ENCODE results near the gene CBX8. TPM values are rescaled to one million over a fixed set of nuclear protein-coding genes. Genes with fewer than 3 reads are reported as not detected.

The CBX8 gene
- total RNA-seq, 1 donor from 2014 or later, result 4.2 TPM

DNA sequence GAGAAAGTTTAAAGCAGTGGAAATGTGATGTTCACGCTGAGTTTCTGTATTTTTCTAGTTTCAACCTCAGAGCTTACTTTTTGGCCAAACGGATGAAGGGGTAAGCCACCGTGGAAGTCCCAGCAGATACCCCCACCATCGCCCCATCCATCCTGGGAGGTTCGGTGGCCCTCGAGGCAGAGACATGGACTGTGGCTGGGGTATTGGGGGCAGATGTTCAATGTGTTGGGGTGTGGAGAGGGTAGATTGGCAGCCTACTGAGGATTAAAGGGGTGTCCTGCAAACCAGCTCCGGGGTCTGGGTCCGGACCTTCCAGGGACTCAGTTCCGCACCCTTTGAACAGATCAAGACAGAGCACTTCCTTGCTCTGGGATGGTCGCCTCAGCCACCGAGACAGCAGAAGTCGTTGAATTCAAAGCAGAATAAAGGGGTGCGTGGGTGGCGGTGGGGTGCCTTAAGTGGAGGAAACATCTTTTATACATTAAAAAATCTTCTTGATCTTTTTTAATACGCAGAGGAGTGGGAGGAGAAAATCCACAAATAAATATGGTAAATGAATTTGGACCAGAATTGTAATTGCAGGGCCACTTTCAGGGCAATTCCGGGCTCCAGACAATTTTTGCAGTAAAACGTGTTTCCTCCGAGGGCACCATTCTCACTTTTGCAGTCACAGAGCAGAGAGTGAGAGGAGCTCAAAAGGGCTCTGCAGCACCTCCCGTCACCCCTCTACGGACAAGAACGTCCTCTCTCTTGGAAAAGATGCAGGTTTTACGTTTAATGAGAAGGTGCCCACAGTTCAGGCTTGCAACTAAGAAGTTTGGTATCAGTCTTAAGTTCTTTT lies 8.2 kb upstream of the CBX8 start:
- Histone ChIP-seq H3K4me1 (ENCODE audit: control insufficient read depth in 3 of 3, insufficient read depth in 3 of 3, low read length in 3 of 3) (peaks cover 12 to 26% (median 25%) of the 10 kb centered on the region in 3 donors), H3K9me3 (ENCODE audit: control insufficient read depth in 3 of 3, low read length in 3 of 3) (no peaks in the 10 kb centered on the region), H3K4me3 (ENCODE audit: low read length in 3 of 3) (no peak overlapping the region), H3K27ac (ENCODE audit: low read depth, low read length) (no peak overlapping the region), H3K36me3 (ENCODE audit: control insufficient read depth in 3 of 3, insufficient read depth in 3 of 3, low read length in 3 of 3) (no peaks in the 10 kb centered on the region), H3K27me3 (ENCODE audit: control insufficient read depth in 3 of 3, insufficient read depth in 3 of 3, low read length in 3 of 3) (peaks cover 94 to 99% (median 95%) of the 10 kb centered on the region in 3 donors), H3K9ac (ENCODE audit: low read depth in 1 of 3, low read length in 3 of 3) (no peak overlapping the region)

DNA sequence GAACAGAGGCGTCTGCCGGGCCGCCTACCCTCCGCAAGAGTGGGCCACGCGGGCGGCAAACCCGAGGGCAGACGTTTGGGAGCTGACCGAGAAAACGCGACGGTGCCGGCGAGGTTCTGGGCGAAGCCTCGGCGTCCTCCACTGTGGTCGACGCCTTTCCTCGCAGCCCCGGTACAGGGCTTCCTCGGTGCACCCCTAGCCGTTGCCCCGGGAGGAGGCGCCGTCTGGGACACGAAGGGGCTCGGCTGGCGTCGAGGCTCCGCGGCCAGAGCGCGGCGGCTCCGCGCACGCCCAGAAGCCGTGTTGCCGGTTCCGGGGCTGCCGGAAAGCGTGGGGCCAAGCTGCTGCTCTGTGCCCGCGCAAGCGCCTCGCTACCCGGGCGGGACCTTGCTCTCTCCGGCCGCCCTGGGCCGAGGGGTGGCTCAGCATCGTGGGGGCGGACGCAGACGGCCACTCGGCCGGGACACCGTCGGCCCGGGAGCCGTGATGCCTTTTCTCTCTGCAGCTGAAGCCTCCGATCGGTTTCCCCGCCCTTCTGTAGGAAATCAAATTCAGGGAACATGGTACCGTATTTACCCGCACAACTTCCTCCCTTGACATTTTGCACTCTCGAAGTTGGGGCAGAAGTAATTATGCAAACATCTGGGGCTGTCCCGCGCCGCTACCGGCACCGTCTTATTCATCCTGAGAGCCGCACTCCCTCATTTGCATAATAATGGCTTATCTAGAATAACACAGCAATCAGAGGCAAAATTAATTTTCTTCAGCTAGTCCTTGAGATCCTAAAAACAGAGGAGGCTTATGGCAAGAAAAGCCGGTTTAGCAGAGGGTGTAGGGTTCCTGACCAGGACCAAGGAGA lies 7.3 kb upstream of the CBX8 start:
- H3K9me3 ChIP-seq (ENCODE audit: control insufficient read depth in 3 of 3, low read length in 3 of 3), result no peaks in the 10 kb centered on the region
- no peak overlapping the region for H3K27ac ChIP-seq (ENCODE audit: low read depth, low read length)
- H3K4me3 ChIP-seq (ENCODE audit: low read length in 3 of 3), result no peak overlapping the region
- peaks cover 20 to 31% (median 28%) of the 10 kb centered on the region in 3 donors for H3K4me1 ChIP-seq (ENCODE audit: control insufficient read depth in 3 of 3, insufficient read depth in 3 of 3, low read length in 3 of 3)
- H3K9ac ChIP-seq (ENCODE audit: low read depth in 1 of 3, low read length in 3 of 3), result no peak overlapping the region
- peaks cover 99 to 100% (median 99%) of the 10 kb centered on the region in 3 donors for H3K27me3 ChIP-seq (ENCODE audit: control insufficient read depth in 3 of 3, insufficient read depth in 3 of 3, low read length in 3 of 3)
- H3K36me3 ChIP-seq (ENCODE audit: control insufficient read depth in 3 of 3, insufficient read depth in 3 of 3, low read length in 3 of 3), result no peaks in the 10 kb centered on the region

DNA sequence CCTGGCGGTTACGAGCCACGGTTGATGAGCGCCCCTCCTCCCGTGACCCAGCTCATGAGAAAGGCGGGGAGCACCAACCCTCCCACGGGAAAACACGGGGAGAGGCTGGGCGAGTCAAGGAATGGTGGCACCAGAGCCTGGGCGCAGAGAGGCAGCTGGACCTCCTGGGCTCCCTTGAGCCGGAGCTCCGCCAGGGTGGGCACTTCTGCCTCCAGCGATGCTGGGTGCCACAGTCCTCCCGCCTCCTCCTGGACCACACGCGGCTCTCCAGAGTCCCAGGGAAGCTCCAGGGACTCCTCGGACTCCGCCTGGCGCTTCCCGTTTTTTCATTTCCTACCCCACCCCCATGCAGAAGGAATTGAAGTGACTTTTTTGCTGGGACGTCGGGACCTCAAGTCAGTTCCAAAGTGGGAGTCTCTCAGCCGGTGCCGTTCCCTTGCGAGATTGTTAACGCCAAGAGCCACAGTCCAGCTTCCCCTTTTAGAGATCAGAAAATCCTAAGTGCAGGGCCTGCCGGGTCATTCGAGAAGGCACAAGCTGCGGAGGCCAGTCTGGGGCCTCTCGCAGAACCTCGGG lies 6.6 kb upstream of the CBX8 start:
- peaks cover 26 to 33% (median 31%) of the 10 kb centered on the region in 3 donors for H3K4me1 ChIP-seq (ENCODE audit: control insufficient read depth in 3 of 3, insufficient read depth in 3 of 3, low read length in 3 of 3)
- peaks cover 99 to 100% (median 99%) of the 10 kb centered on the region in 3 donors for H3K27me3 ChIP-seq (ENCODE audit: control insufficient read depth in 3 of 3, insufficient read depth in 3 of 3, low read length in 3 of 3)
- no peak overlapping the region for H3K27ac ChIP-seq (ENCODE audit: low read depth, low read length)
- no peak overlapping the region for H3K4me3 ChIP-seq (ENCODE audit: low read length in 3 of 3)
- H3K36me3 ChIP-seq (ENCODE audit: control insufficient read depth in 3 of 3, insufficient read depth in 3 of 3, low read length in 3 of 3), result no peaks in the 10 kb centered on the region
- no peaks in the 10 kb centered on the region for H3K9me3 ChIP-seq (ENCODE audit: control insufficient read depth in 3 of 3, low read length in 3 of 3)
- H3K9ac ChIP-seq (ENCODE audit: low read depth in 1 of 3, low read length in 3 of 3), result no peak overlapping the region

DNA sequence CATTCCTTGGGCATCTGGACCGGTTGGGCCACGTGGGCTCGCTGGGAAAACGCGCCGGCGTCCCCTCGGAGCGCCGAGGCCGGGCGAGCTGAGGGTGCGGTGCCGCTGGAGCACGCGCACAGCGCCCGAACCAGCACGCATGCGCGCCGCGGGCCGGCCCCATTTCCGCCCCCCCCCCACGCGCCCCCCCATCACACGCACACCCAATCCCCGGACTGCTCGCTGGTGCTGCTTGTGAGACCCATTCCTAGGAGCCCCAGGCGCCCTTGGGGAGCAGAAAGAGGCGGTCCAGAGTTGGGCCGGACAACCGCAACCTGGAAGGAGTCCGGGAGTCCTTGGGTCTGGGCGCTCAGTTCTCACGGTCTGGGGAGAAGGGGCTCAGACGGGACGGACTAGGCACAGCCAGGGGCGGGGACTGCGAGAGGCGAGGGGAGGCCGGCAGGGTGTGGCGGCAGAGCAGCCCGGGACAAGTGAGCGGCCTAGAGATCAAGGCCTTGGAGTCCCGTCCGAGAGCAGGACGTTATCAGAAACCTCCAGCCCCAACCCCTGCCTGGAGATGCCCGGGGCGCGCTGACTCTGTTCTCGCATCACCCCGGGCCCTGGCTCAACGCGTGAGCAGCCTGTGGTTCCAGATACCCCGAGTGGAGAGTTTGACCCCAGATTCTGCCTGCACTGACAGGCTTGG lies 6.0 kb upstream of the CBX8 start:
- Histone ChIP-seq H3K9ac (ENCODE audit: low read depth in 1 of 3, low read length in 3 of 3) (no peak overlapping the region), H3K27ac (ENCODE audit: low read depth, low read length) (no peak overlapping the region), H3K9me3 (ENCODE audit: control insufficient read depth in 3 of 3, low read length in 3 of 3) (no peaks in the 10 kb centered on the region), H3K4me3 (ENCODE audit: low read length in 3 of 3) (no peak overlapping the region), H3K36me3 (ENCODE audit: control insufficient read depth in 3 of 3, insufficient read depth in 3 of 3, low read length in 3 of 3) (no peaks in the 10 kb centered on the region), H3K4me1 (ENCODE audit: control insufficient read depth in 3 of 3, insufficient read depth in 3 of 3, low read length in 3 of 3) (peaks cover 31 to 39% (median 37%) of the 10 kb centered on the region in 3 donors), H3K27me3 (ENCODE audit: control insufficient read depth in 3 of 3, insufficient read depth in 3 of 3, low read length in 3 of 3) (peaks cover 99 to 100% (median 99%) of the 10 kb centered on the region in 3 donors)

DNA sequence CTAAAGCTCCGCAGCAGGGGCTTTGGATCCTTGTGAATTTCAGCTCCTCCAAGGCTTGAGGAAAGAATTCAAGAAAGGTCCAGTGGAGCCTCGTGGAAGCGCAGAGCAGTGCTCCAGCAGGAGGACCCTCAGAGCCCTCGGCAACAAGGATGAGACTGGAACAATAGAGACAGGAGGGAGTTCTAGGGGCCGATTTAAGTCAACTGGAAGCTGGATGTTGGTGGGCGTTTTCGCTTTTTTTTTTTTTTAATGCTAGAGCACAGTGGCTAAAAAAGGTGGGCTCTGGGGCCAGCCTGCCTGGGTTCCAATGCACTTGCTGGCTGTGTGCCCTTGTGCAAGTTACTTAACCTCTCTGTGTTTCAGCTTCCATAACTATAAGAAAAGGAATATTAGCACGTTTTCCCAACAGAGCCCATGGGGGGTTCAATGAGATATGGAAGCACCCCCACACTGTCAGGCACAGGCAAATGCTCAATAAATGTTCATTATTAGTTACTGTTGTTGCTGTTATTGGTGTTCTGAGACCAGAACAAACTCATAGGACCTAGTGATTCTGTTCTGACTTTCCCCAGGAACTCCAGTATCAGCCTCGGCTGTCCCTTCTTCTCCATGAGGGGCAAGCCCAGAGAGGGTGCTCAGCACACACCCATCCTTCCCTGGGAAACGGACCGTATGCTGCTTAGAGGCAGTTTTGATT lies 5.3 kb upstream of the CBX8 start:
- no peak overlapping the region for H3K9ac ChIP-seq (ENCODE audit: low read depth in 1 of 3, low read length in 3 of 3)
- no peak overlapping the region for H3K27ac ChIP-seq (ENCODE audit: low read depth, low read length)
- no peak overlapping the region for H3K4me3 ChIP-seq (ENCODE audit: low read length in 3 of 3)
- H3K9me3 ChIP-seq (ENCODE audit: control insufficient read depth in 3 of 3, low read length in 3 of 3), result no peaks in the 10 kb centered on the region
- peaks cover 92 to 95% (median 94%) of the 10 kb centered on the region in 3 donors for H3K27me3 ChIP-seq (ENCODE audit: control insufficient read depth in 3 of 3, insufficient read depth in 3 of 3, low read length in 3 of 3)
- H3K36me3 ChIP-seq (ENCODE audit: control insufficient read depth in 3 of 3, insufficient read depth in 3 of 3, low read length in 3 of 3), result no peaks in the 10 kb centered on the region
- peaks cover 32 to 40% (median 39%) of the 10 kb centered on the region in 3 donors for H3K4me1 ChIP-seq (ENCODE audit: control insufficient read depth in 3 of 3, insufficient read depth in 3 of 3, low read length in 3 of 3)

DNA sequence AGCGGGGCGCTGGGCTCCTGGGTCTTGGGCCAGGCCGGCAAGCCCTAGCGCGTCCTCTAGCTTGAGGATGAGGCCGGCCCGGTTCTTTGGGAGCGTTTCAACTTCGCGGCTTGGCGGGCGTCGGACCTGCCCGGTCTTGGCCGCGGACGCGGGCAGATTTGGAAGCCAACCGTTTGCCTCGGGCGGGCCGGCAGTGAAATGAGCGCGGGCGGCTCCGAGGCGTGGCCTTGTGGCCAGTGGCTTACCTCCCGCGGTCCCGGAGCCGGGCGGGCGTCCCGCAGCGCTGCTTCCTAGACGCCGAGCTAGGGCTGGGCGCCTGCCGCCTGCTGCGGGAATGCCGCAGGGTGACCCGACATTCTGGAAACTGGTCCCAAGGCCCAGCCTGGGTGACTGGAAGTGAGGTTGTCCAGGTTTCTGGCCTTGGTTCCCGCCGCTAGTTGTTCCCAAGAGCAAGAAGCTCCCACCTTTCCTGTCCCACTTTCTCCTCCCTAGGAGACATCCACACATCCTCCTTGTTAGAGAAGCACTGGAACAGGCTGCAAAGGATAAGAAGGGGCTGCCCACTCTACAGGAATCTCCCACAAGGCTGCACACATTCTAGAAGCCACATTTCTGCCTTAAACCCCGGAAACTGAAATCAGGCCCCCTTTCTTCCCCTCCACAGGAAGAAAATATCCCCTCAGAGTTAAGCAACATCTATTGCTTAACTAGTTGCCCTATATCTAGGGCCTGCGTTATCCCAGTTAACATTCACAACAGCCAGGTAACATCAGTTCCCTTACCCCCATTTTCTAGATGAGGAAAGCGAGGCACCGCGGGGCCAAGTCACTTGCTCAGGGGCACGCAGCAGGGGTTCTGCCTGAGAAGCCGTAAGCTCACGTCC lies 4.5 kb upstream of the CBX8 start:
- Histone ChIP-seq H3K27me3 (ENCODE audit: control insufficient read depth in 3 of 3, insufficient read depth in 3 of 3, low read length in 3 of 3) (peaks cover 84 to 87% (median 87%) of the 10 kb centered on the region in 3 donors), H3K36me3 (ENCODE audit: control insufficient read depth in 3 of 3, insufficient read depth in 3 of 3, low read length in 3 of 3) (no peaks in the 10 kb centered on the region), H3K27ac (ENCODE audit: low read depth, low read length) (no peak overlapping the region), H3K4me3 (ENCODE audit: low read length in 3 of 3) (no peak overlapping the region), H3K9me3 (ENCODE audit: control insufficient read depth in 3 of 3, low read length in 3 of 3) (no peaks in the 10 kb centered on the region), H3K9ac (ENCODE audit: low read depth in 1 of 3, low read length in 3 of 3) (no peak overlapping the region), H3K4me1 (ENCODE audit: control insufficient read depth in 3 of 3, insufficient read depth in 3 of 3, low read length in 3 of 3) (peaks cover 33 to 42% (median 41%) of the 10 kb centered on the region in 3 donors)

DNA sequence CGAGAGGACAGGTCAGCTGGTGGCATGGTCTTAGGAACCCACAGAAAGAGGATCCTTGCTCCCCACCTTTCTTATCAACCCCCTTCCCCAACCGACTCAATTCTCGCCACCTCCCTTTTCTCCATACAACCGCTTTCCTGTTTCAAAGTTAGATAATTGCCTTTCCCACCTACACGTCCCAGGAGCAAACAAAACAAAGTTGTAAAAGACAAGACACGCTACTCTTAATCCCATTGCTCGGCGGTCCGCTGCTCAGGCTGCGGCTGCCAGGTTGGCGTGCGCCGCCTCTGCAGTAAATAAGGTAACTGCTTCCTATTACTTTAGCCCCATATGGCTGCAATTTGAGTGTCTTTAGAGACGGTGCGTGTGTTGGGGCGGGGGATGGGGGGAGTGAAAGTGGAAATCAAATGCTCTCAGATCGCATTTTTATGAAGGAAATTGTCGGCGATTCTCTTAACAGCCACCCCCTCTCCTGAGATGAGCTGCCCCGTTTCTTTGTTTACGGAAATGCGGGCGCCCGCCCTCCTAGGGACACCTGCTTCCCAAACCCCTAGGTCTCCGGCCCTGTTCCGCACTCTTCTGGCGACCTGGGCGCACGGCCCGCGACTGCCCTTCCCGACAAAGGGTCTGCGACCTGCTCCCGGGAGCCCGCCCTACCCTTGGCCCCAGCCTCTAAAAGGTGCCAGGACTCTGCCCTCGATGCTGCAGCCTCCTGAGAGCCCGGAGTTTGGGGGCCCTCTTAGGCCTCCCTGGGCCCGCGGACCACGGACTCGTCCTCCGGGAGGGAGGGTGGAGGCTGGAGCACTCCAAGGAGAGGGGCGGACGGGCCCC lies 3.7 kb upstream of the CBX8 start:
- H3K4me1 ChIP-seq (ENCODE audit: control insufficient read depth in 3 of 3, insufficient read depth in 3 of 3, low read length in 3 of 3), result peaks cover 39 to 49% (median 45%) of the 10 kb centered on the region in 3 donors
- H3K4me3 ChIP-seq (ENCODE audit: low read length in 3 of 3), result no peak overlapping the region
- H3K27me3 ChIP-seq (ENCODE audit: control insufficient read depth in 3 of 3, insufficient read depth in 3 of 3, low read length in 3 of 3), result peaks cover 75 to 78% (median 78%) of the 10 kb centered on the region in 3 donors

More for the DNA sequence above, 3.7 kb upstream of the CBX8 start:
- H3K27ac ChIP-seq (ENCODE audit: low read depth, low read length), result no peak overlapping the region
- no peaks in the 10 kb centered on the region for H3K9me3 ChIP-seq (ENCODE audit: control insufficient read depth in 3 of 3, low read length in 3 of 3)
- no peaks in the 10 kb centered on the region for H3K36me3 ChIP-seq (ENCODE audit: control insufficient read depth in 3 of 3, insufficient read depth in 3 of 3, low read length in 3 of 3)
- no peak overlapping the region for H3K9ac ChIP-seq (ENCODE audit: low read depth in 1 of 3, low read length in 3 of 3)

Measured in skeletal muscle tissue (tissue), 4 donors.